OCI-LY3 (cell line): ENCODE measurements around the gene STMN3.
"Not testable (repeated sequence)": the region's sequence is repeated elsewhere in the genome, so short reads cannot be mapped to it uniquely, and the experiment has no call there.

ENCODE experiments used
- H2AFZ ChIP-seq: fragments of 200-600, 300-600 bp; shearing (Covaris generic); 2 replicates; pipeline ENCODE4 v1.6.0; 2014; ENCODE audit warnings: antibody characterized with exemption, low read depth, low read length
- H3K27ac ChIP-seq: fragments of 200-600, 300-600 bp; sonication (generic); 2 replicates; pipeline ENCODE4 v1.5.1; 2014; ENCODE audit warnings: mild to moderate bottlenecking, low read length, moderate library complexity, mixed read lengths
- H3K27me3 ChIP-seq: fragments of 200-600, 300-600 bp; sonication (generic); 2 replicates; pipeline ENCODE4 v1.6.1; 2014; ENCODE audit warnings: low read depth, low read length, mixed read lengths
- H3K36me3 ChIP-seq: fragments of 200-600, 300-600 bp; sonication (generic); replicated peaks from 2 replicates; pipeline ENCODE3; 2014; ENCODE audit warnings: low read depth, low read length, mixed read lengths
- H3K4me1 ChIP-seq: fragments of 300-600, 200-600 bp; sonication (generic); 2 replicates; pipeline ENCODE4 v1.6.1; 2014; ENCODE audit warnings: low read length, mixed read lengths
- H3K4me2 ChIP-seq: fragments of 200-600, 300-600 bp; sonication (generic); 2 replicates; pipeline ENCODE4 v1.6.1; 2014; ENCODE audit warnings: low read length, mixed read lengths
- H3K4me3 ChIP-seq: fragments of 300-600, 200-600 bp; sonication (generic); 2 replicates; pipeline ENCODE4 v1.5.1; 2014; ENCODE audit warnings: antibody characterized with exemption, mild to moderate bottlenecking, low read length, moderate library complexity
- H3K79me2 ChIP-seq: fragments of 300-600, 200-600 bp; shearing (Covaris generic); 2 replicates; pipeline ENCODE4 v1.6.1; 2014; ENCODE audit warnings: mild to moderate bottlenecking, low read length, mixed read lengths
- H3K9ac ChIP-seq: fragments of 300-600, 200-600 bp; shearing (Covaris generic); 2 replicates; pipeline ENCODE4 v1.6.0; 2014; ENCODE audit warnings: mild to moderate bottlenecking, low read length, moderate library complexity
- H3K9me3 ChIP-seq: fragments of 200-600, 300-600 bp; shearing (Covaris generic); 2 replicates; pipeline ENCODE4 v1.6.1; 2014; ENCODE audit warnings: low read length, mixed read lengths; ENCODE audit not compliant: insufficient read depth
- H4K20me1 ChIP-seq: fragments of 200-600, 300-600 bp; sonication (generic); 2 replicates; pipeline ENCODE4 v1.6.1; 2016; ENCODE audit warnings: low read length, mixed read lengths; ENCODE audit not compliant: insufficient read depth
- EZH2phosphoT487 ChIP-seq: fragments of 200-600 bp; shearing (Covaris generic); IDR thresholded peaks from 2 replicates; pipeline ENCODE4 v1.6.1; 2018; ENCODE audit warnings: antibody characterized with exemption, mixed run types, low read depth
- TF ChIP-seq, protein P1 (sequence below): fragments of 200-600, 300-600 bp; sonication (generic); IDR thresholded peaks from 2 replicates; pipeline ENCODE4 v1.5.1; 2014; ENCODE audit warnings: antibody characterized with exemption, low read length, low read depth

The STMN3 gene

DNA sequence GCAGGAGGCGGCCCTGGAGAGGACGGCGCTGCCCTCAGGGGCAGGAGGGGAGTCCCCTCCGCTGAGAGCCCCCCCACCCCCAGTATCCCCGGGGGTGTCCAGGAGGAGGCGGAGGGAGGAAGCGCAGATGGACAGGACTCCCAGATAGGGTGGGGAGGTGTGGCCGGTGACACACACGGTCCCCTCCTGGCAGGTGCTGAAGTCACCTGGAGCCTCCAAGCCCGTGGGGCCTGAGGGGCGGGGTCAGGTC is 1.4 kb downstream of the STMN3 start:
- H3K9me3 ChIP-seq, result no peaks in the 10 kb centered on the region
- no peak overlapping the region for H3K4me3 ChIP-seq
- no peak overlapping the region for H3K9ac ChIP-seq
- H2AFZ ChIP-seq, result no peak overlapping the region
- H3K27ac ChIP-seq, result no peak overlapping the region
- no peaks in the 10 kb centered on the region for H4K20me1 ChIP-seq
- H3K4me1 ChIP-seq, result no peaks in the 10 kb centered on the region
- H3K27me3 ChIP-seq, result no peaks in the 10 kb centered on the region
- no peak overlapping the region for H3K4me2 ChIP-seq
- H3K36me3 ChIP-seq, result no peaks in the 10 kb centered on the region
- TF ChIP-seq, protein P1, sequence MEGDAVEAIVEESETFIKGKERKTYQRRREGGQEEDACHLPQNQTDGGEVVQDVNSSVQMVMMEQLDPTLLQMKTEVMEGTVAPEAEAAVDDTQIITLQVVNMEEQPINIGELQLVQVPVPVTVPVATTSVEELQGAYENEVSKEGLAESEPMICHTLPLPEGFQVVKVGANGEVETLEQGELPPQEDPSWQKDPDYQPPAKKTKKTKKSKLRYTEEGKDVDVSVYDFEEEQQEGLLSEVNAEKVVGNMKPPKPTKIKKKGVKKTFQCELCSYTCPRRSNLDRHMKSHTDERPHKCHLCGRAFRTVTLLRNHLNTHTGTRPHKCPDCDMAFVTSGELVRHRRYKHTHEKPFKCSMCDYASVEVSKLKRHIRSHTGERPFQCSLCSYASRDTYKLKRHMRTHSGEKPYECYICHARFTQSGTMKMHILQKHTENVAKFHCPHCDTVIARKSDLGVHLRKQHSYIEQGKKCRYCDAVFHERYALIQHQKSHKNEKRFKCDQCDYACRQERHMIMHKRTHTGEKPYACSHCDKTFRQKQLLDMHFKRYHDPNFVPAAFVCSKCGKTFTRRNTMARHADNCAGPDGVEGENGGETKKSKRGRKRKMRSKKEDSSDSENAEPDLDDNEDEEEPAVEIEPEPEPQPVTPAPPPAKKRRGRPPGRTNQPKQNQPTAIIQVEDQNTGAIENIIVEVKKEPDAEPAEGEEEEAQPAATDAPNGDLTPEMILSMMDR, result no peak
- TF ChIP-seq EZH2phosphoT487, result no peak
- no peaks in the 10 kb centered on the region for H3K79me2 ChIP-seq

DNA sequence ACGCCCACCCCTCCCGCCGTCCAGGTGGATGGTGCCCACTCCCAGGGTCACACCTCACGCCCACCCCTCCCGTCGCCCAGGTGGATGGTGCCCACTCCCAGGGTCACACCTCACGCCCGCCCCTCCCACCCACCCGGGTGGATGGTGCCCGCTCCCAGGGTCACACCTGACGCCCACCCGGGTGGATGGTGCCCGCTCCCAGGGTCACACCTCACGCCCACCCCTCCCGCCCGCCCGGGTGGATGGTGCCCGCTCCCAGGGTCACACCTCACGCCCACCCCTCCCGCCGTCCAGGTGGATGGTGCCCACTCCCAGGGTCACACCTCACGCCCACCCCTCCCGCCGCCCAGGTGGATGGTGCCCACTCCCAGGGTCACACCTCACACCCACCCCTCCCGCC is 2.7 kb downstream of the STMN3 start:
- H3K9me3 ChIP-seq, H3K9ac ChIP-seq, H3K4me2 ChIP-seq, H3K4me1 ChIP-seq, H3K79me2 ChIP-seq, H2AFZ ChIP-seq, H4K20me1 ChIP-seq, H3K27ac ChIP-seq, H3K36me3 ChIP-seq, H3K27me3 ChIP-seq, H3K4me3 ChIP-seq: not testable (repeated sequence)

DNA sequence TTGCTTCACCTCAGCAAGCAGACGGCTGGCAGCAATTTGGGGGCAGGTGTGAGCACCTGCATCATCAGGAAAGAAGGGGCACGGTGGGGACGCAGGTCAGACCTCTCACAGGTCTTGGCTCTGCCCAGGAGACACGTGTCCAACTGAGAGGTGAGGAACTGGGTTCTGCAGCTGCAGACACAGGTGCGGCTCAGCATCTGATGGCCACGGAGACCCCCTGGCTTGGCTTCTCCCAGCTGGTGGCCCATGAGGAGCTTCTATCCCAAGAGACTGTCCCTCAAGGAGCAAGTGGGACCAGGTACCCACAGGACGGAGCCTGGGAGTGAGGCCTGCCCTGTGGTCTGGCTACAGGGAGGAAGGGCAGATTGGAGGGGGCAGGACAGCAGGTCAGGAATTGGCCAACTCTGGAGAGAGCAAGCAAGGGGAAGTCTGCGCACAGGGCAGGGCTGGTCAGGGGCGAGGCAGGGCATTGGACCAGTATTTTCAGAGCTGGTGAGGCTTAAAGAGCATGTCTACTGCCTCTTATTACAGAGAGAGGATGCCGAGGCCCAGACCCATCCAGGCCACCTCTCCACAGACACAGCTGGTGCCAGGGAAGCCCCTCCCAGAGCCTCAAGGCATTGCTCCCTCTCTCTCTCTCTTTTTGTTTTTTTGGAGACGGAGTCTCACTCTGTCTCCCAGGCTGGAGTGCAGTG is 4.2 kb downstream of the STMN3 start:
- Histone ChIP-seq H3K9me3 (no peaks in the 10 kb centered on the region), H3K4me2 (no peak overlapping the region), H3K9ac (no peak overlapping the region), H3K27me3 (0 out of 2 replicates have a peak, but pooled peaks cover 3% of the 10 kb centered on the region), H3K36me3 (no peaks in the 10 kb centered on the region), H2AFZ (no peak overlapping the region), H4K20me1 (no peaks in the 10 kb centered on the region), H3K4me3 (no peak overlapping the region), H3K27ac (no peak overlapping the region), H3K79me2 (no peaks in the 10 kb centered on the region), H3K4me1 (no peaks in the 10 kb centered on the region)
- TF ChIP-seq EZH2phosphoT487, result no peak
- TF ChIP-seq, protein P1, result no peak

DNA sequence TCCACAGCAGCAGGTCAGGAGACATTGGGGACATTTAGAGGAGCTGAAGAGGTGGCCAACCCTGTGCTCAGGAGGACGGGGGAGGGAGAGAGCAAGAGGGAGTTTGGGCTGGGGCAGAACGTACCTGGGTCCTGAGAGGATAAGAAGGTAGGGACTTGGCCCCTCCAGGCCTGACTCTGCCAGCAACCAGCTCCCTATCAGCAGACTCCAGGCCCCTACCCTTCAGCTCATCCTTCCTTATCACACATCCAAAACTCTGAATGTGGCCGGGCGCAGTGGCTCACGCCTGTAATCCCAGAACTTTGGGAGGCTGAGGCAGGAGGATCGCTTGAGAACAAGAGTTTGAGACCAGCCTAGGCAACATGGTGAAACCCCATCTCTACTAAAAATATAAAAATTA is 5.0 kb downstream of the STMN3 start:
- TF ChIP-seq, protein P1, result no peak
- no peak for TF ChIP-seq EZH2phosphoT487
- no peak overlapping the region for H3K9ac ChIP-seq

DNA sequence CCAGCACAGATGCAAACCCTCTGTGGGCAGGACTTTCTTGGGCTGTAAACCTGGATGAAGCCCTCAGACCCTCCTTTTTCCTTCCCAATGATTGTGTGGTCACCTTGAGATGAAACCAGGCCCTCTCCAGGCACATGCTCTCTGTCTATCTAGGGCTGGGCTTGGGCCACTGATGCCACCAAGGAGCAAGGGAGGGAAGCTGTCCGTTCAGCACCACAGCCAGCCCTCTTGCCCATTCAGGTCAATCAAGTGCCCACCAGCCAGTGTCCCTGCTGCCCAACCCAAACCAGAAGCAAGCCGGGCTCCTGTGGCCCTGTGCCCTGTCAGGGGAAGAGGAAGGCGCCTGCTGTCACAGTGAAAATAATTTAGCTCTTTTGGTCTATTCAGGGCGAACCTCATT is 8.0 kb downstream of the STMN3 start:
- Histone ChIP-seq H3K9me3 (no peaks in the 10 kb centered on the region), H3K9ac (no peak overlapping the region), H2AFZ (no peak overlapping the region), H4K20me1 (no peaks in the 10 kb centered on the region), H3K27me3 (peaks cover 15% of the 10 kb centered on the region), H3K4me1 (peaks cover 7% of the 10 kb centered on the region; the same call in 1 of the 2 replicates), H3K4me3 (no peak overlapping the region), H3K36me3 (no peaks in the 10 kb centered on the region), H3K79me2 (no peaks in the 10 kb centered on the region), H3K4me2 (no peak overlapping the region), H3K27ac (no peak overlapping the region)
- TF ChIP-seq, protein P1, result no peak
- TF ChIP-seq EZH2phosphoT487, result no peak

More for the DNA sequence above, 5.0 kb downstream of the STMN3 start:
- Histone ChIP-seq H3K27ac (no peak overlapping the region), H2AFZ (no peak overlapping the region), H3K27me3 (peaks cover 9% of the 10 kb centered on the region; the same call in 1 of the 2 replicates), H3K36me3 (no peaks in the 10 kb centered on the region), H3K9me3 (no peaks in the 10 kb centered on the region), H3K79me2 (no peaks in the 10 kb centered on the region), H4K20me1 (no peaks in the 10 kb centered on the region), H3K4me3 (no peak overlapping the region), H3K4me1 (no peaks in the 10 kb centered on the region), H3K4me2 (no peak overlapping the region)
